Measurements from ENCODE around the gene CEP120. TPM values are rescaled to one million over a fixed set of nuclear protein-coding genes. Genes with fewer than 3 reads are reported as not detected.
A peak's percentile ranks its signal among the peaks of the same experiment; 100 is the strongest.

CEP120 gene
- total and polyA plus RNA-seq, 2 experiments from 2014 or later: 4.9 to 16.3 TPM

DNA sequence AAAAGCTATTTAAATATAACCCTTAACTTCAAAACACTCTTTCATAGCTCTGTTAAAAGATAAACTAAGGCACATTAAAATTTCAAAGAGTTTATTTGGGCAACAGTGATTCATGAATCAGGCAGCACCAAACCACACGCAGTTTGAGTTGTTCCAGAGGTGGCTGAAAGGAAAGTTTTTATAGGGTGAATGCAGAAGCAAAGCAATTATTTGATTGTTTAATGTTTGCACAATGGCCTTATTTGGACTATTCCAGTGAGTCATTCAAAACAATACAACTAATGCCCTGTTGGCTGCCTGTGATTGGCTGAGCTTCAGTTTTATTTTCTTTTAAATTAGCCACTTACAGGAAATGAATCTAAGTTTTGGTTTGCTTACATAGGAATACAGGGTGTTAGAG lies 125.3 kb downstream of the CEP120 start:
- no peaks in the 10 kb centered on the region for H3K36me3 Mint-ChIP-seq (ENCODE audit: low read depth)
- no peaks in the 10 kb centered on the region for H3K27me3 Mint-ChIP-seq (ENCODE audit: insufficient read depth, low read depth, poor library complexity)
- H3K27ac ChIP-seq (ENCODE audit: low read depth): no peak overlapping the region
- no peaks in the 10 kb centered on the region for H3F3A ChIP-seq (replicated peaks; ENCODE audit: low read depth)
- no peaks in the 10 kb centered on the region for H4K20me1 ChIP-seq (replicated peaks; ENCODE audit: insufficient read depth)
- 0 out of 2 replicates have a peak overlapping the region, but pooled peaks have one; percentile 39 for H2AFZ ChIP-seq
- TF ChIP-seq, protein P1, sequence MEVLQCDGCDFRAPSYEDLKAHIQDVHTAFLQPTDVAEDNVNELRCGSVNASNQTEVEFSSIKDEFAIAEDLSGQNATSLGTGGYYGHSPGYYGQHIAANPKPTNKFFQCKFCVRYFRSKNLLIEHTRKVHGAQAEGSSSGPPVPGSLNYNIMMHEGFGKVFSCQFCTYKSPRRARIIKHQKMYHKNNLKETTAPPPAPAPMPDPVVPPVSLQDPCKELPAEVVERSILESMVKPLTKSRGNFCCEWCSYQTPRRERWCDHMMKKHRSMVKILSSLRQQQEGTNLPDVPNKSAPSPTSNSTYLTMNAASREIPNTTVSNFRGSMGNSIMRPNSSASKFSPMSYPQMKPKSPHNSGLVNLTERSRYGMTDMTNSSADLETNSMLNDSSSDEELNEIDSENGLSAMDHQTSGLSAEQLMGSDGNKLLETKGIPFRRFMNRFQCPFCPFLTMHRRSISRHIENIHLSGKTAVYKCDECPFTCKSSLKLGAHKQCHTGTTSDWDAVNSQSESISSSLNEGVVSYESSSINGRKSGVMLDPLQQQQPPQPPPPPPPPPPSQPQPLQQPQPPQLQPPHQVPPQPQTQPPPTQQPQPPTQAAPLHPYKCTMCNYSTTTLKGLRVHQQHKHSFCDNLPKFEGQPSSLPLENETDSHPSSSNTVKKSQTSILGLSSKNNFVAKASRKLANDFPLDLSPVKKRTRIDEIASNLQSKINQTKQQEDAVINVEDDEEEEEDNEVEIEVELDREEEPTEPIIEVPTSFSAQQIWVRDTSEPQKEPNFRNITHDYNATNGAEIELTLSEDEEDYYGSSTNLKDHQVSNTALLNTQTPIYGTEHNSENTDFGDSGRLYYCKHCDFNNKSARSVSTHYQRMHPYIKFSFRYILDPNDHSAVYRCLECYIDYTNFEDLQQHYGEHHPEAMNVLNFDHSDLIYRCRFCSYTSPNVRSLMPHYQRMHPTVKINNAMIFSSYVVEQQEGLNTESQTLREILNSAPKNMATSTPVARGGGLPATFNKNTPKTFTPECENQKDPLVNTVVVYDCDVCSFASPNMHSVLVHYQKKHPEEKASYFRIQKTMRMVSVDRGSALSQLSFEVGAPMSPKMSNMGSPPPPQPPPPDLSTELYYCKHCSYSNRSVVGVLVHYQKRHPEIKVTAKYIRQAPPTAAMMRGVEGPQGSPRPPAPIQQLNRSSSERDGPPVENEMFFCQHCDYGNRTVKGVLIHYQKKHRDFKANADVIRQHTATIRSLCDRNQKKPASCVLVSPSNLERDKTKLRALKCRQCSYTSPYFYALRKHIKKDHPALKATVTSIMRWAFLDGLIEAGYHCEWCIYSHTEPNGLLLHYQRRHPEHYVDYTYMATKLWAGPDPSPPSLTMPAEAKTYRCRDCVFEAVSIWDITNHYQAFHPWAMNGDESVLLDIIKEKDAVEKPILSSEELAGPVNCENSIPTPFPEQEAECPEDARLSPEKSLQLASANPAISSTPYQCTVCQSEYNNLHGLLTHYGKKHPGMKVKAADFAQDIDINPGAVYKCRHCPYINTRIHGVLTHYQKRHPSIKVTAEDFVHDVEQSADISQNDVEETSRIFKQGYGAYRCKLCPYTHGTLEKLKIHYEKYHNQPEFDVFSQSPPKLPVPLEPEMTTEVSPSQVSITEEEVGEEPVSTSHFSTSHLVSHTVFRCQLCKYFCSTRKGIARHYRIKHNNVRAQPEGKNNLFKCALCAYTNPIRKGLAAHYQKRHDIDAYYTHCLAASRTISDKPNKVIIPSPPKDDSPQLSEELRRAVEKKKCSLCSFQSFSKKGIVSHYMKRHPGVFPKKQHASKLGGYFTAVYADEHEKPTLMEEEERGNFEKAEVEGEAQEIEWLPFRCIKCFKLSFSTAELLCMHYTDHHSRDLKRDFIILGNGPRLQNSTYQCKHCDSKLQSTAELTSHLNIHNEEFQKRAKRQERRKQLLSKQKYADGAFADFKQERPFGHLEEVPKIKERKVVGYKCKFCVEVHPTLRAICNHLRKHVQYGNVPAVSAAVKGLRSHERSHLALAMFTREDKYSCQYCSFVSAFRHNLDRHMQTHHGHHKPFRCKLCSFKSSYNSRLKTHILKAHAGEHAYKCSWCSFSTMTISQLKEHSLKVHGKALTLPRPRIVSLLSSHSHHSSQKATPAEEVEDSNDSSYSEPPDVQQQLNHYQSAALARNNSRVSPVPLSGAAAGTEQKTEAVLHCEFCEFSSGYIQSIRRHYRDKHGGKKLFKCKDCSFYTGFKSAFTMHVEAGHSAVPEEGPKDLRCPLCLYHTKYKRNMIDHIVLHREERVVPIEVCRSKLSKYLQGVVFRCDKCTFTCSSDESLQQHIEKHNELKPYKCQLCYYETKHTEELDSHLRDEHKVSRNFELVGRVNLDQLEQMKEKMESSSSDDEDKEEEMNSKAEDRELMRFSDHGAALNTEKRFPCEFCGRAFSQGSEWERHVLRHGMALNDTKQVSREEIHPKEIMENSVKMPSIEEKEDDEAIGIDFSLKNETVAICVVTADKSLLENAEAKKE (CRISPR knock-in tag; IDR thresholded peaks at IDR 0.05): no peak
- TF ChIP-seq ZNF331 (CRISPR knock-in tag; IDR thresholded peaks at IDR 0.05; ENCODE audit: low read depth): no peak
- TF ChIP-seq, protein P2, sequence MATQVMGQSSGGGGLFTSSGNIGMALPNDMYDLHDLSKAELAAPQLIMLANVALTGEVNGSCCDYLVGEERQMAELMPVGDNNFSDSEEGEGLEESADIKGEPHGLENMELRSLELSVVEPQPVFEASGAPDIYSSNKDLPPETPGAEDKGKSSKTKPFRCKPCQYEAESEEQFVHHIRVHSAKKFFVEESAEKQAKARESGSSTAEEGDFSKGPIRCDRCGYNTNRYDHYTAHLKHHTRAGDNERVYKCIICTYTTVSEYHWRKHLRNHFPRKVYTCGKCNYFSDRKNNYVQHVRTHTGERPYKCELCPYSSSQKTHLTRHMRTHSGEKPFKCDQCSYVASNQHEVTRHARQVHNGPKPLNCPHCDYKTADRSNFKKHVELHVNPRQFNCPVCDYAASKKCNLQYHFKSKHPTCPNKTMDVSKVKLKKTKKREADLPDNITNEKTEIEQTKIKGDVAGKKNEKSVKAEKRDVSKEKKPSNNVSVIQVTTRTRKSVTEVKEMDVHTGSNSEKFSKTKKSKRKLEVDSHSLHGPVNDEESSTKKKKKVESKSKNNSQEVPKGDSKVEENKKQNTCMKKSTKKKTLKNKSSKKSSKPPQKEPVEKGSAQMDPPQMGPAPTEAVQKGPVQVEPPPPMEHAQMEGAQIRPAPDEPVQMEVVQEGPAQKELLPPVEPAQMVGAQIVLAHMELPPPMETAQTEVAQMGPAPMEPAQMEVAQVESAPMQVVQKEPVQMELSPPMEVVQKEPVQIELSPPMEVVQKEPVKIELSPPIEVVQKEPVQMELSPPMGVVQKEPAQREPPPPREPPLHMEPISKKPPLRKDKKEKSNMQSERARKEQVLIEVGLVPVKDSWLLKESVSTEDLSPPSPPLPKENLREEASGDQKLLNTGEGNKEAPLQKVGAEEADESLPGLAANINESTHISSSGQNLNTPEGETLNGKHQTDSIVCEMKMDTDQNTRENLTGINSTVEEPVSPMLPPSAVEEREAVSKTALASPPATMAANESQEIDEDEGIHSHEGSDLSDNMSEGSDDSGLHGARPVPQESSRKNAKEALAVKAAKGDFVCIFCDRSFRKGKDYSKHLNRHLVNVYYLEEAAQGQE (IDR thresholded peaks at IDR 0.05; ENCODE audit: unreplicated experiment): no peak
- TF ChIP-seq STAT1 (IDR thresholded peaks at IDR 0.05; ENCODE audit: unreplicated experiment): no peak
- TF ChIP-seq EZH2 (IDR thresholded peaks at IDR 0.05; ENCODE audit: low read depth, unreplicated experiment): no peak
- TF ChIP-seq JUNB (IDR thresholded peaks at IDR 0.05; ENCODE audit: unreplicated experiment): no peak
- TF ChIP-seq ZNF114 (CRISPR knock-in tag; IDR thresholded peaks at IDR 0.05): no peak
- no peak for TF ChIP-seq EZH2phosphoT487 (IDR thresholded peaks at IDR 0.05; ENCODE audit: unreplicated experiment)
- no peak for TF ChIP-seq POLR2AphosphoS5 (IDR thresholded peaks at IDR 0.05; ENCODE audit: low read depth)
- TF ChIP-seq NANOG (IDR thresholded peaks at IDR 0.05; ENCODE audit: borderline replicate concordance): no peak
- TF ChIP-seq, protein P3, sequence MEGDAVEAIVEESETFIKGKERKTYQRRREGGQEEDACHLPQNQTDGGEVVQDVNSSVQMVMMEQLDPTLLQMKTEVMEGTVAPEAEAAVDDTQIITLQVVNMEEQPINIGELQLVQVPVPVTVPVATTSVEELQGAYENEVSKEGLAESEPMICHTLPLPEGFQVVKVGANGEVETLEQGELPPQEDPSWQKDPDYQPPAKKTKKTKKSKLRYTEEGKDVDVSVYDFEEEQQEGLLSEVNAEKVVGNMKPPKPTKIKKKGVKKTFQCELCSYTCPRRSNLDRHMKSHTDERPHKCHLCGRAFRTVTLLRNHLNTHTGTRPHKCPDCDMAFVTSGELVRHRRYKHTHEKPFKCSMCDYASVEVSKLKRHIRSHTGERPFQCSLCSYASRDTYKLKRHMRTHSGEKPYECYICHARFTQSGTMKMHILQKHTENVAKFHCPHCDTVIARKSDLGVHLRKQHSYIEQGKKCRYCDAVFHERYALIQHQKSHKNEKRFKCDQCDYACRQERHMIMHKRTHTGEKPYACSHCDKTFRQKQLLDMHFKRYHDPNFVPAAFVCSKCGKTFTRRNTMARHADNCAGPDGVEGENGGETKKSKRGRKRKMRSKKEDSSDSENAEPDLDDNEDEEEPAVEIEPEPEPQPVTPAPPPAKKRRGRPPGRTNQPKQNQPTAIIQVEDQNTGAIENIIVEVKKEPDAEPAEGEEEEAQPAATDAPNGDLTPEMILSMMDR (conservative IDR thresholded peaks at IDR 0.05; ENCODE audit: low read depth in 2 of 2): no peak
- TF ChIP-seq, protein P4, sequence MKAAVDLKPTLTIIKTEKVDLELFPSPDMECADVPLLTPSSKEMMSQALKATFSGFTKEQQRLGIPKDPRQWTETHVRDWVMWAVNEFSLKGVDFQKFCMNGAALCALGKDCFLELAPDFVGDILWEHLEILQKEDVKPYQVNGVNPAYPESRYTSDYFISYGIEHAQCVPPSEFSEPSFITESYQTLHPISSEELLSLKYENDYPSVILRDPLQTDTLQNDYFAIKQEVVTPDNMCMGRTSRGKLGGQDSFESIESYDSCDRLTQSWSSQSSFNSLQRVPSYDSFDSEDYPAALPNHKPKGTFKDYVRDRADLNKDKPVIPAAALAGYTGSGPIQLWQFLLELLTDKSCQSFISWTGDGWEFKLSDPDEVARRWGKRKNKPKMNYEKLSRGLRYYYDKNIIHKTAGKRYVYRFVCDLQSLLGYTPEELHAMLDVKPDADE (IDR thresholded peaks at IDR 0.05): no peak
- TF ChIP-seq CREB1 (CRISPR knock-in tag; IDR thresholded peaks at IDR 0.05; ENCODE audit: low read depth): no peak
- no peaks in the 10 kb centered on the region for H3K9me2 ChIP-seq (ENCODE audit: insufficient read depth)
- no peaks in the 10 kb centered on the region for H3K27me3 ChIP-seq (ENCODE audit: insufficient read depth)
- DNase-seq (ENCODE audit: low spot score) (no peak), ATAC-seq (no peak)
- peaks cover 19% of the 10 kb centered on the region for H3K4me1 Mint-ChIP-seq
- H3K4me3 Mint-ChIP-seq: no peak overlapping the region
- H3K4me3 ChIP-seq: no peak overlapping the region
- H3K36me3 ChIP-seq (ENCODE audit: insufficient read depth): no peaks in the 10 kb centered on the region
- no peak overlapping the region for H3K27ac Mint-ChIP-seq
- H3K4me1 ChIP-seq (ENCODE audit: insufficient read depth): peaks cover 21% of the 10 kb centered on the region
- no peaks in the 10 kb centered on the region for H3K79me2 ChIP-seq (replicated peaks; ENCODE audit: insufficient read depth)
- H3K9me3 Mint-ChIP-seq: peaks cover 2% of the 10 kb centered on the region; the same call in 1 of the 3 replicates
- H3K4me2 ChIP-seq: no peak overlapping the region

Data from GM23338 (cell line).